ENCODE results near the gene INPP4B. TPM values are rescaled to one million over a fixed set of nuclear protein-coding genes. Genes with fewer than 3 reads are reported as not detected.

INPP4B gene
- total RNA-seq, 2 experiments from 2014 or later: 42.9 to 44.0 TPM

DNA sequence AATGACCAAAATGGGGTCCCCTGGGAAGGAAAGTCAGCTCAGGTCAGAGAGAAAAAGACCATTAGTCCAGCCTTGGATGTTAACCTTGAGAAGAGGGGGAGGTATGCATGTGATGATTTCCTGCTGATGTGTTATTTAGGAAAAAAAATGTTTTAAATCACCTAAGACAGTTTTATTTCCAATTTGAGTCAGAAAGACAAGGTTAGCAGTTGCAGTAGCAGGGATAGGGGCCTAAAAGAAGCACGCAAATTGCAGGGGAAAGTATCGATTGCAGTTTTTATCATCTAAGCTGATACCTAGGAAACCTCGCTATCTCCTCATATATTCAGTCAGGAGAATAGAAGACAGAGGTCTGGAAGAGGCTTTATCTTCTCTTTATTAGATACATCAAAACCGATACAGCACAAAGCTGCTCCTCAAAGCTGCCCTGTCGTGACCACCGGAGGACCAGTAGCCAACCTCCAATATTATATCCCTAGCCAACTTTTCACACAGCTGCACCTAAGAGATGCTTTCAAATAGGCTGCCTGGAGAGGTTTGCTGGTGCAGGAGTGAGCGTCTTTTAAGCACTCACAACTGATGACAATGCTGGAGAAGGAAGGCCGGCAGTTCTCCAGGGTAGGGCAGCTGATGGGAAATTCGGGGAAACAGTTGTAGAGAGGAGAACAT, 289.4 kb downstream of the INPP4B start:
- CTCF ChIA-PET: interaction anchor here (2.2 kb wide), 1 partner anchor 10 kb away, joined by 5 read pairs; no protein-coding TSS in a partner anchor
- POLR2A ChIA-PET: no interaction called here

DNA sequence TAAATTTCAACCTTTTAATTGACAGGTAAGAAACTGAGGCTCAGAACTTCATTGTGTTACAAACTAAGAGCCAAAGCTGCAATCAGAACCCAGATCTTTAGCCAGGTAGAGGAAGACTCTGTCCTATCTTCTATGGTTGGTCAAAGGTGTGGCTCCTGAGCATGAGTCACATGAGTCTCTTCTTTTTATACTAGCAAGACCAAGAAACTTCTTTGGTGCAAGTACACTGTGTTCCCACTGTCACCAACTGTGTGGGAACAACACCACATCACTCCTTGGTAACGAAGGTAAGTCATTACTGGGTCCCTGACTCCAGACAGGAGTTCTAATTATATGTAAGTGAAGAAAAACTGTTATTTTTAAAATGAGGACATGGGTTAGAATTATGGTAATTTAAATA, 290.1 kb downstream of the INPP4B start:
- CTCF ChIA-PET: interaction anchor here (0.7 kb wide), 1 partner anchor 9 kb away, joined by 3 read pairs; no protein-coding TSS in a partner anchor
- POLR2A ChIA-PET: no interaction called here

DNA sequence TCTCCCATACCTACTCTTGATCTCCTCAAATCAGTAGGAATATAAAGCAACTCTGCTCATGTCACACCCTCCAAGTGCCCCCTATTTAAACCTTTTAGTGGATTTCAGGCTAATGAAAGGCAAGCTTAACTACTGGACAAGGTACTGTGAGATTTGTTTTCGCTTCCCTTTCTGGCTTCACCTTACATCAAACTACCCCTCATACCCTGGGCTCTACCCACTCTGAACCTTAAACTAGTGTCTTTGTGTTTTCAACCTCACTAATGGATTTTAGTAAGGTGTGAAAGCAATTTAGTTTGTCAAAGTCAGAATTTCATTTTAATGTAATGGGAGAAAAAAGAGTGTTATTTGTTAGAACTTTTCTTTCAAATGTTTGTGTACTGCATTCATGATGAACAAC, 291.7 kb downstream of the INPP4B start:
- POLR2A ChIA-PET: interaction anchor here (0.6 kb wide), 1 partner anchor 321 kb away, joined by 3 read pairs; no protein-coding TSS in a partner anchor
- CTCF ChIA-PET: no interaction called here

GRCh38 chr4:142551517-142552305, 294.4 kb downstream of the INPP4B start:
- POLR2A ChIA-PET: no interaction called here

GRCh38 chr4:142550965-142551364, 295.1 kb downstream of the INPP4B start:
- POLR2A ChIA-PET: no interaction called here

More at GRCh38 chr4:142551517-142552305, 294.4 kb downstream of the INPP4B start:
- CTCF ChIA-PET: no interaction called here

GRCh38 chr4:142549726-142550463, 296.2 kb downstream of the INPP4B start:
- CTCF ChIA-PET: no interaction called here

More at GRCh38 chr4:142550965-142551364, 295.1 kb downstream of the INPP4B start:
- CTCF ChIA-PET: no interaction called here

GRCh38 chr4:142549248-142549647, 296.9 kb downstream of the INPP4B start:
- CTCF ChIA-PET: no interaction called here
- POLR2A ChIA-PET: no interaction called here

More at GRCh38 chr4:142549726-142550463, 296.2 kb downstream of the INPP4B start:
- POLR2A ChIA-PET: no interaction called here

DNA sequence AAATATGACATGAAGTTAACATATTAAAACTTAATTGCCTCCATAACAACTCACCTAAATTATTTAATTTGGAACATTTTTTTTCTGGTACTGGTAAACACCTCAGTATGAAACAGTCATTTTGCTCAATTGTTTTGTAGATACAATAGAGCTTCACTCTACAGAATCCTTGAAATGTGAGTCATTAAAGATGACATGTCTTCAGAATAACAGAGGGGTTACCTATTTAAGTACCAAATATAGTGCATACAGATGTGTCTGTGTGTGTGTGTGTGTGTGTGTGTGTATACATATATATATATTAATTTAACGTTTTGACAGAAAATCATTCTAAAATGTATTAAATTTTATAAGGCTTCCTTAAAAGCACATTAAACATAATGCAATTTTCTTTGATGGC, 297.6 kb downstream of the INPP4B start:
- ChIA-PET POLR2A (no interaction called here), CTCF (interaction anchor here (1.0 kb wide), 1 partner anchor 26 kb away, joined by 3 read pairs; no protein-coding TSS in a partner anchor)

DNA sequence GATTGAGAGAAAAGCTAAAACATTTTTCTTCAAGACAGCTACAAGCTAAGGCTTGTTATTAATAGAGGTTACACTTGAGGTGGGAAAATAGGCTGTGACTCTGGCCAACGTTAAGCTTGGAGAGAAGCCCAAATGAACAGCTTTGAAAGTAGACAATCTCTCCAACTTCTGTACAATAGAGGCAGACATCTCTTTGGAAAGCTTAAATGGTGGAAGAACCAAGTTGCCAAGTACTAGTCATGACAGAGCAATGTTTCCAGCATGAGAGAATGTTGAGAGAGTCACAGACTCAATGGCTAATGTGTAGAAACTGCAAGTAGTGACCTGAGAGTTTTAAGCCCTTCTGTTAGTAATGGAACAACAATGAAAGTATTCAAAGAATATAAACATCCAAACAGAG, 298.1 kb downstream of the INPP4B start:
- POLR2A ChIA-PET: no interaction called here
- CTCF ChIA-PET: interaction anchor here (1.0 kb wide), 1 partner anchor 25 kb away, joined by 3 read pairs; no protein-coding TSS in a partner anchor

DNA sequence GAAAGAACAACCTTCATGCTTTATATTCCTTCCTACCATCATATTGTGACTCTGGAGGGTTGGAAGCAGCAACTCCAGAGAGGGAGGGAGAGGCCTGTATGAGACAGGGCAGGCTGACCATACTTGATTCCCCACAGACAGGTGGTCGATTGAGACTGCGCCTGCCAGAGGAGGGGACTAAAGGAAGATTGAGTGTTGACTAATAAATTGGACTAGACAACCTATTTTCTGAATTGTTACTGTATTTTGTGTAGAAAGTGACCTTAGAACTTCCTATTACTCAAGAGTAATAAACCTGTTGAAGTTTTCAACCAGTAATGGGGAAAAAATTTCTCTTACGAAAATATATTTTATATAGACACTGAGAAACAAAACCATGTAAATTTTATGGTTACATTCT, 301.5 kb downstream of the INPP4B start:
- CTCF ChIA-PET: no interaction called here
- POLR2A ChIA-PET: no interaction called here

DNA sequence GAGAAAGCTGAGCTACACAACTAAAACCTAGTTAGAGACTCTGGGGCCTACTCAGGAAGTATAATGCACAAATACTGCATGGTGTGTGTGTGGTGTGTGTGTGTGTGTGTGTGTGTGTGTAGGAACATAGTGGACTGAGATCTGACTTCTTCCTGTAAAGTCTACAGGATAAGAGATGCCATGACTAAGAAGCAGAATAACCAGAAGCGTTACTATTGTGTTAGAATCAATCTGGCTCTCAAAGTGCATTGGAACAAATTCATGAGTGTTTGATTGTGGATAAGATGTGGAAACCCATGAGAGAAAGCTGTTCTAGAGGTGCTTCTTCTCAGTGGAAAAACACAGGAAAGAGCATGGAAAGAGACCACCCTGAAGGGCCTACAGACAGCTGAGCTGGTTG, 302.1 kb downstream of the INPP4B start:
- CTCF ChIA-PET: no interaction called here
- POLR2A ChIA-PET: no interaction called here

DNA sequence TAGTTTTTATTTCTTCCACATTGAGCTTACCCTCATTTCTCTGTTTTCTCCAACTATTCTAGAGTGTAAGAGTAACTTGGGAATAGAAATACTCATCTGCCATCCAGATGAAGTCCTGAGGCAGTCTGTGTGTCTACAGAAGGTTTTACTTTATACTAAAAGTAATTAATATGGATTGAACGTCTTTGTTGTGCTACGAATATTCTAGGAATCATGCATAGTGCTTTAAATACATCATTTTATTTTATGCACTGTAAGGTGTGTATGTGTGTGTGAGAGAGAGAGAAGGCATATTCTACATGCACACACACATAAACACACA, 305.7 kb downstream of the INPP4B start:
- ChIA-PET POLR2A (no interaction called here), CTCF (no interaction called here)

DNA sequence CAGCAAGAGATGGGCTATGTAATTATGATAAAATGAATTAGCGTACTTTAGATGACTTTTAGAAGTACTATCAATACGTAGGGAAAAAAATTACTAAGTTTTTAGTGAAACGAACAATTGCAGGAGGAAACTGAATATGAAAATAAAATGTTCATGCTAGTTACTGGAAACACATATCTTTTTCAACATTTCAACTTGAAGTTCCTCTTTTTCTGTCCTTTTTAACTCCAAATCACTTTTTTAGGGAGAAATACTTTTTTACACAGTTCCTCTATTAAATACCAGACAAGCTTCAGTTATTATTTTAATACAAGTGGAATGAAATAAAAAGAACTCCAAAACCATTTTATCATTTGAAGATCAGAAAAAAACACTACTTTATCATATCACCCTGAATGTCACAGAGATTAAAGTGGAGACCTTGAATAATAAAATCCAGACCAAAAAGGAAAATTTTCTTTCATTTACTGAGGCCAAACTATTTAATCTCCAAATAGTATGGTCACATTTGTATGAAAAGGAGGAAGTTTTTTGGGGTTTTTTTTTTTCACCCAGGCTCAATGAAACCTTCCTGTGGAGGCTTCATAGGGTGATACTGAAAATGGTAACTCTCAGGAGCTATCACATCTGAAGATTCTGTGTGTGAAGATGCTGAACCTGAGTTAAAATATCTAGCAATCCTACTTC, 306.2 kb downstream of the INPP4B start:
- CTCF ChIA-PET: no interaction called here
- POLR2A ChIA-PET: no interaction called here

- ChIA-PET POLR2A (no interaction called here), CTCF (no interaction called here)
Observed at GRCh38 chr4:142535009-142535408, 311.1 kb downstream of the INPP4B start.

- POLR2A ChIA-PET: no interaction called here
- CTCF ChIA-PET: no interaction called here
Observed at GRCh38 chr4:142532054-142532453, 314.0 kb downstream of the INPP4B start.

DNA sequence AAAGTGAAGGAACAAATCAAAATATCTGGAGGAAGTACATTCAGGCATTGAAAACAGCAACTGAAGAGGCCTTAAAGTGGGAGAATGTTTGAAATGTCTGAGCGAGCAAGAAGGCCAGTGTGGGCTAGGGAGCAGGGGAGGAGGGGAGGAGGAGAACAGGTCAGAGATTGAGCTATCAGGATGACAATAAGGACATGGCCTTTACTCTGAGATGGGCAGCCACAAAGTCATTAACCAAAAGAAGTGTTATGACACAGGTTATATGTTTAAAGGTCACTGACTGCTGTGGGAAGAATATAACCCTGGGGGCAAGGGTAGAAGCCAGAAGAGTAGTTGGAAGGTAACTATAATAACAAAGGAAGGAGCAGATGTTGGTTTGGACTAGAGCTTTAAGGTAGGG, 315.4 kb downstream of the INPP4B start:
- CTCF ChIA-PET: no interaction called here
- POLR2A ChIA-PET: no interaction called here

- ChIA-PET CTCF (no interaction called here), POLR2A (no interaction called here)
Observed at GRCh38 chr4:142528433-142528832, 317.7 kb downstream of the INPP4B start.

- ChIA-PET POLR2A (no interaction called here), CTCF (interaction anchor here (1.4 kb wide), 1 partner anchor 25 kb away, joined by 3 read pairs; no protein-coding TSS in a partner anchor)
Observed at GRCh38 chr4:142523111-142523510, 323.0 kb downstream of the INPP4B start.

DNA sequence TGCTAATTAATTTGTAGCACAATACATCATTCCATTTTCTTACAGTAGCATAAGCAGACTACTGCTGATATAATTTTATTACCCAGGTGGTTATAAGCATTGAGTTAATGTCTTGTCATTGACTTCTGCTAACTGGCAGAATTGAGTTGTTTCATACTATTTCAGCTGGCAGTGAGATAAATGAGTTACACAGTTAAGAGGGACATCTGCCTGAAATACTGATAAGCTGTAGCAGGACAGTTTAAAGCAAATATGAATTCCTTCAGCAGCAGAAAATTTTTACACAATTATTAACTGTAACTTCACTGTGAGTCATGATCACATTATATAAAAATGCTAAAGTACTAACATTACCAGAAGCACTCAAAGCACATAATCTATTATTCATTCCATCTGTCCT, 326.8 kb downstream of the INPP4B start:
- CTCF ChIA-PET: no interaction called here

More for the DNA sequence above, 326.8 kb downstream of the INPP4B start:
- POLR2A ChIA-PET: no interaction called here

Data from activated CD8-positive, alpha-beta memory T cell treated with anti-CD3 and anti-CD28 coated beads for 36 hours (primary cell).